ENCODE measurements around the gene SHQ1.

SHQ1 gene

GRCh38 chr3:72800869-72801268, 47.4 kb downstream of the SHQ1 start:
- peaks cover 0 to 2% of the 10 kb centered on the region in 2 experiments; a peak in 1 of 3 replicates for H3K36me3 ChIP-seq (ENCODE audit: control insufficient read depth in 2 of 2, insufficient read depth in 1 of 2, low read length in 2 of 2)
- CTCF ChIA-PET = interaction anchor here (1.0 to 1.4 kb wide), 2 partner anchors 22 to 845 kb away, joined by 3 read pairs; no protein-coding TSS in a partner anchor
- H3K27ac ChIP-seq (ENCODE audit: extremely low read depth, low read depth, low read length) = no peak overlapping the region
- no peaks in the 10 kb centered on the region for H3K9me3 ChIP-seq (ENCODE audit: control insufficient read depth, insufficient read depth, low read depth, low read length)
- no peak overlapping the region for H3K4me3 ChIP-seq (ENCODE audit: low read depth, low read length)
- TF ChIP-seq ZNF571 (tag by site-specific recombination; IDR thresholded peaks at IDR 0.05) (no peak), EGR2 (tag by site-specific recombination; IDR thresholded peaks at IDR 0.05; ENCODE audit: low read depth) (no peak), TCF7L2 (IDR thresholded peaks at IDR 0.05; ENCODE audit: borderline replicate concordance, low read depth, low read length) (no peak), ZNF398 (tag by site-specific recombination; IDR thresholded peaks at IDR 0.05) (no peak), ZIC2 (tag by site-specific recombination; IDR thresholded peaks at IDR 0.05) (no peak), PRDM1 (tag by site-specific recombination; IDR thresholded peaks at IDR 0.05) (no peak), ZNF157 (tag by site-specific recombination; IDR thresholded peaks at IDR 0.05) (no peak), WT1 (tag by site-specific recombination; IDR thresholded peaks at IDR 0.05) (no peak), ZNF791 (tag by site-specific recombination; IDR thresholded peaks at IDR 0.05) (no peak), KLF17 (tag by site-specific recombination; IDR thresholded peaks at IDR 0.05) (no peak)
- peaks cover 9% of the 10 kb centered on the region; the same call in 1 of the 2 replicates for H3K4me1 ChIP-seq (ENCODE audit: control insufficient read depth, insufficient read depth, low read length)
- POLR2A ChIA-PET = no interaction called here

- ChIA-PET POLR2A (interaction anchor here (0.6 to 1.6 kb wide), 2 partner anchors 60 to 98 kb away, joined by 3 to 5 read pairs; no protein-coding TSS in a partner anchor), CTCF (interaction anchor here (0.5 kb wide), 1 partner anchor 248 kb away, joined by 3 read pairs; no protein-coding TSS in a partner anchor)
- no peak overlapping the region for H3K4me3 ChIP-seq (ENCODE audit: low read depth, low read length)
- no peaks in the 10 kb centered on the region for H3K9me3 ChIP-seq (ENCODE audit: control insufficient read depth, insufficient read depth, low read depth, low read length)
- no peak overlapping the region for H3K27ac ChIP-seq (ENCODE audit: extremely low read depth, low read depth, low read length)
- H3K36me3 ChIP-seq (ENCODE audit: control insufficient read depth in 2 of 2, insufficient read depth in 1 of 2, low read length in 2 of 2) = peaks cover 0 to 2% of the 10 kb centered on the region in 2 experiments; a peak in 1 of 3 replicates
- H3K4me1 ChIP-seq (ENCODE audit: control insufficient read depth, insufficient read depth, low read length) = peaks cover 9% of the 10 kb centered on the region; the same call in 1 of the 2 replicates
- TF ChIP-seq SP3 (tag by site-specific recombination; IDR thresholded peaks at IDR 0.05) (no peak), PRDM6 (tag by site-specific recombination; IDR thresholded peaks at IDR 0.05) (0 out of 2 replicates have a peak, but pooled peaks have one; percentile 50), ZNF18 (tag by site-specific recombination; IDR thresholded peaks at IDR 0.05) (0 out of 2 replicates have a peak, but pooled peaks have one; percentile 27)
These were observed 49.6 kb downstream of the SHQ1 start for GRCh38 chr3:72798552-72799195.

All from HEK293 (cell line).